ENCODE results near the gene CHRNG.

Gene CHRNG, protein sequence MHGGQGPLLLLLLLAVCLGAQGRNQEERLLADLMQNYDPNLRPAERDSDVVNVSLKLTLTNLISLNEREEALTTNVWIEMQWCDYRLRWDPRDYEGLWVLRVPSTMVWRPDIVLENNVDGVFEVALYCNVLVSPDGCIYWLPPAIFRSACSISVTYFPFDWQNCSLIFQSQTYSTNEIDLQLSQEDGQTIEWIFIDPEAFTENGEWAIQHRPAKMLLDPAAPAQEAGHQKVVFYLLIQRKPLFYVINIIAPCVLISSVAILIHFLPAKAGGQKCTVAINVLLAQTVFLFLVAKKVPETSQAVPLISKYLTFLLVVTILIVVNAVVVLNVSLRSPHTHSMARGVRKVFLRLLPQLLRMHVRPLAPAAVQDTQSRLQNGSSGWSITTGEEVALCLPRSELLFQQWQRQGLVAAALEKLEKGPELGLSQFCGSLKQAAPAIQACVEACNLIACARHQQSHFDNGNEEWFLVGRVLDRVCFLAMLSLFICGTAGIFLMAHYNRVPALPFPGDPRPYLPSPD

DNA sequence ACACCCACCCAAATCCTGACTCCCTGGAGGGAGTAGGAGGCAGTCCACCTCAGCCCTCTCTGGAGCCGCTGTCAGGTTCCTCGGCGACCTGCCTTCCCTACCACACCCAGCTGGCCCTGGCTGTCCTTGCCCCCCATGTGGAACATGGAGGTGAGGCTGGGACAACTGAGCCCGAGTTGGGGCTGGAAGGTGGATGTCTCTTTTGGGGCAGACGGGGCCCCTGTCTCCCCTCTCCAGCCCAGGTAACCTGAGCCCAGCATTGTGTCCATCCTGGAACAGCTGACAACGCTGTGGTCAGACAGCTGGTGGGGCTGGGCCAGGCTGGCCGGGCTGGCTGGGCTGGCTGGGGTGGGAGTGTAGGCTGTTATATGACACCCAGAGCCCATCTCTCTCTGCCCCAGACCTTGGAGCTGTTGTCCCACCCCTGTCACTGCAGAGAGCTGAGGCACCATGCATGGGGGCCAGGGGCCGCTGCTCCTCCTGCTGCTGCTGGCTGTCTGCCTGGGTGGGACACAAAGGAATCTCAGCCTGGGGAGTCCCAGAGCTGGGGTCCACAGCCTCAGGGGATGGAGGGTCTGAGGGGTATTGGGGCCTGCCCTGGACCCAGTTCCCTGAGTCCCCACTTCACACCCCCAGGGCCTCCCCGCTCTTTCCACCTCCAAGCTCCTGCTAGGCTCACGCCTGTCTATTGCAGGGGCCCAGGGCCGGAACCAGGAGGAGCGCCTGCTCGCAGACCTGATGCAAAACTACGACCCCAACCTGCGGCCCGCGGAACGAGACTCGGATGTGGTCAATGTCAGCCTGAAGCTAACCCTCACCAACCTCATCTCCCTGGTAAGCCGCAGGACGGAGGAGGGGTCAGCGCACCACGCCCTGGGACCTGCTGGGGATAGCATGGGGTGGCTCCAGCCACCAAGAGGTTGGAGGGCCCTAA lies at the start of gene CHRNG:
TSS of gene CHRNG (plus strand) at position 395 of the 934 bp plus-strand sequence. CDS start at position 451, 56 bp downstream.
- no peak for DNase-seq (ENCODE audit: low read depth in 1 of 2, low spot score in 1 of 2)

DNA sequence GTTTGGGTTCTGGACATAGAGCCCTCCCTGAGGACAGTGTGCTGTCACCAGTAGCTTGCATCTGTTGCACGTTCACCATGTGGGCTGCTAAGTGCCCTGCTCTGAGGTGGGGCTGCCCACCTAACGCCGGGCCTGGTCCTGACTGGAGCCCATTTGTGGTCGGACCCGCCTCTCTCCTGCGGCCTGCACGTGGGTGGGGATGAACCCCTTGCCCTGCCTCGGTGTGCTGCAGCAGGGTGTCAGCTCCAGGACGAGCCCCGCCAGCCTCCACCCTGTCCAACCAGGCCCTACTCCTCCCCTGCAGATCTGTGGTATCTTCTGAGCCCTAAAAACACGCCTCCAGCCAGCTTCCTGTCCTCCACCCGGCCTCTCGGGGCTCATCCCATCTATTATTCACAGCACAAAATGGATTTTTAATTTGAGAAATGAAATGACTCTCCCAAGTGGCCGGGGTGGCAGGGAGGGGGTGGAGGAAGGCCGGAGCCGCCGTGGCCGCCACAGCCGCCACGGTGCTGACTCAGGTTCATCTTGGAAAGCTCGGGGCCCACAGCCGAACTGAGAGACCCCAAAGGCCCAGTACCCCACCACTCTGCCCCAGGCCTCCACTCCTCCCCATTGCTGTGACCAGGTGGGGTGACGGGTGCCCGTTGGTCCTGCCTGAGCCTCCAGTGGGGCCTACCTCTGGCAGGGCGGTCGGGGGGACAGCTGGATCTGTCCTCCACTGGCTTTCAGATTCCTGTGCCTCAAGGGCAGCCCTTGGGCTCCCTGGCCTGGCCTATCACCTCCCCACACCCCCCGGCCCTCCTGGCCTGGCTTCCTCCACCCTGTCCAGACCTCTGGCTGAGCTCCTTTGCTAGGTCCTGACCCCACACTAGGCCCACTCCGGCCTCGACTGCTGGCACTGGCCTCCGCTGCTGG lies 49.0 kb upstream of the CHRNG start:
- no peak for DNase-seq (ENCODE audit: low read depth in 1 of 2, low spot score in 1 of 2)

DNA sequence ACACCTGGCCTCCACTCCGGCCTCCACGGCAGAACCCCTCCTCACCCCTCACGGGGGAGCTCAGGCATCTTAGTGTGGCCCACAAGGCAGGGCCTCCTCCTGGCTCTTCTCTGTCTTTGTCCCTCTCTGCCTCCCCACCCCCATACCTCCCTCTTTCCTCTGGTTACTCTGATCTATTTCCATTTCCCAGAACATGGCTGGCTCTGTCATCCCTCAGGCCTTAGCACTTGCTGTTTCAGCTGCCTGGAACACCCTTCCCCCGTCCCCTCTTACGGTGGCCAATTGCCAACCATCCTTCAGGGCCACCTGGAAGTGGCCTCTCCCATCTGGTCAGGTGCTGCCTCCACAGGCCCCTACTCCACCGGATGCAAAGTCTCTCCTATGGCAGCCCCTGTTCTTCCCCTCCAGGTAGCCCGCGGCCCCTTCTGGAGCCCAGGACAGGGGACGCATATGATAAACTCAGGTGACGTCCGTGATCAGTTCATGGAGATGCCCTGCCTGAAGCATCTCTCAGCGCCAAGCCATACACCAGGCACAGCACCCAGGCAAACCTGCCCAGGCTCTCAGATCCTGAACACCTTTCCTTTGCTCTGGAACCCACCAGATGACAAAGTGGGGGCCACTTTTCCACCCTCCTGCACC lies 48.2 kb upstream of the CHRNG start:
- DNase-seq (ENCODE audit: low read depth in 1 of 2, low spot score in 1 of 2): no peak

DNA sequence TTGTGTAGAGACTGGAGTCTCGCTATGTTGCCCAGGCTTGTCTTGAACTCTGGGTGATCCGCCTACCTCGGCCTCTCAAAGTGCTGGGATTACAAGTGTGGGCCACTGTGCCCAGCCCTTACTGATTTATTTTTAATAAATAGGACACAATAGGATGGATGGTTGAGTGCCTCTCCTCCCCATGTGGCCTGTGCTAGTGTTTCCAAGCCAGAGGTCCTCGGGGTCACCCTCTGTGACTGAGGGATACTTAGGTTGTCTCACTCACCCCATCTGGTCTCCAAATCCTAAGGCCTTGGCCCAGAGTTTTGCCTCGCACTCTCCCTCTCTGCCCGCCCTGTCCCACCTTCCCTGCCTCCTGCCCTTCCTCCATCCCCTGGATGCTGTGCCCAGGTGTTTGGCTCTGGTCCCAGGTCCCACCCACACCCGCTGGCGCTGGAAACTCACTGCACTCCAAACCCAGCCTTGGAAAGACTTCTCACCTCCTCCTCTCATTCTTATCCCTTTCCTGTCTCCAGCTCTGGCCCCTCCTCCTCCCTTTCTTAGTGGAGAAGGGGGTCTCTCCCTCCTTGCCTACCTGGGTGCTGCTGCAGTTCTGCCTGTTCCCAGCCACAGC lies 47.1 kb upstream of the CHRNG start:
- no peak for DNase-seq (ENCODE audit: low read depth in 1 of 2, low spot score in 1 of 2)

DNA sequence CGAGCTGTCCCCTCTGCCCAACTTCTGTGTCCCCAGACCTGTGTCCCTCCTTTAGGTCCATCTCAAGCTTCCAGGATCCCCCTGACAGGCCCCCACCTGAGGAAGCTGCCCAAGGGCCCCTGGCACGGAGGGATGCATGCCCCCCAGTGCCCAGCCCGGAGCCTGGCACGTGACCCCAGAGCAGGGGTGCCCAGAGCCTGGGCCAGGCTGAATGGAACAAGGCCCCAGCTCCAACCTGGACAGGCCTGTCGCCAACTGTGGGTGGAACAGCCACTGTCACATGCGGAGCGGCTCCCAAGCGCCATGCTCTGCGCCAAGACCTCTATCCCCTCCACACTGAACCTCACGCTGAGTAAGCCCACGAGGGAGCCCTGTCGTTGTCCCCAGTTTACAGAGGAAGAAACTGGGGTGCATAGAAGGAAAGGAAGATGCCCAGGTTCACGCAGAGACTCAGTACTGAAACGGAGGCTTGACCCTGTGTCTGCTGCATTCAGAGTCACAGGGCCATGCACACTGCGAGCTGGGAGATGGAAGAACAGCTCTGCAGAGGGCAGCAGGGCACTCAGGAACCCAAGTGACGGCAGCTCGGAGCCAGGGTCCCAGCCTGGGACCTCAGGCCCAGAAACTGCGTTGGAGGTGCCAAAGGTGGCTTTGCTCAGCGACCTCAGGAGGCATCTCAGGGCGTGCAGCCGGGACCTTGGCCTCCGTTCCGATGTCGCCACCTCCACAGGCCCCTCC lies 46.4 kb upstream of the CHRNG start:
- no peak for DNase-seq (ENCODE audit: low read depth in 1 of 2, low spot score in 1 of 2)

DNA sequence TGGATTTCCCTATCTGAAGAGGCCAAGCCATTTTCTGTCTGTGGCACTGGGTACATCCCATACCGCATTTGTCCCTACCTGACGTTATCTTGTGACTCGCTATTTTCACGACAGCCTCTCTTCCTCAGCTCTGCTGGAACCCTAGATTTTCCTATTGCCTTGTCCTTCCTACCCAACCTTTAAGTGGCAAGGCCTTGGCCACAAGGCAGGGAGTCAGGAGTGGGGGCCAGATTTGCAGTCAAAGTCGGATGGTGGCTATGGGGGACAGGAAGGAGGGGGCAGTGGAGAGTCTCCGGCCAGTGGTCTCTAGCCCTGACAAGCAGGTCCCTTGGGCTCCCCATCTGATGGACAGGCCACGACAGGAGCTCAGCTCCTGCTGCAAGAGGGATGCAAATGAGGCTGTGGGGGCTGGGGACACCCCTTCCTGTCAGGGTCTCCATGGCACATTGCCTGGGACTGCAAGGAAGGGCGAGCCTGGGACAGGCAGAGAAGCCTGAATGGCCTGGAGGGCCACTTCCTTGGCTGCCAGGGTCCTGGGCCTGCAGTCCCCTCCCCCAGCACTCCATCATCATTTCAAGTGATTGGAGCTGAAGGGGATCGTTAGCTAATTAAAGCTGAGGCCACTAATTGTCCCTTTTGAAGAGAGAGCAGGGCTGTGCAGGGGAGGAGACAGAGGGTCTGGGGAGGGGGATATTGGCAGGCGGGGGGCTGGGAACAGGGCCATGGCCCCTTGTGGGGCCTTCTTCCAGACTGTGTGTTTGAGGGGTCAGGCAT lies 45.6 kb upstream of the CHRNG start:
- no peak for DNase-seq (ENCODE audit: low read depth in 1 of 2, low spot score in 1 of 2)

DNA sequence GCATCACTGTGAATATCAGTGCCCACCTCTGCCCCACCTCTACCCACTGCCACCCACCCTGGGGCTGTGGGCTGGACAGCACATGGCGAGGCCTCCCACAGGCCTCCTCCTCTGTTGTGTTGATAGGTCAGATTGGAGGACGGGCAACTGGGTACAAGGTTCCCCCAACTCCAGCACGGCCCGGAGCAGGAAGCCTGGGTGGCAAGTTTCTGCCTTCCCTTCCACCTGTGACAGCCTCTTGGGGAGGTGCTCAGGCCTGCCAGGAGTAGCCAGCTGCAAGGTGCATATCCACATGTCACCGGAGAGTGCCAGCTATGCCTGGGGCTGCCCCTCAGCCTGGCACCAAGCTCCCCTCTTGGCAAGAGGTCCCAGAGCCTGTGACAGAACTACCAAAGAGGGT lies 45.0 kb upstream of the CHRNG start:
- DNase-seq (ENCODE audit: low read depth in 1 of 2, low spot score in 1 of 2): no peak

DNA sequence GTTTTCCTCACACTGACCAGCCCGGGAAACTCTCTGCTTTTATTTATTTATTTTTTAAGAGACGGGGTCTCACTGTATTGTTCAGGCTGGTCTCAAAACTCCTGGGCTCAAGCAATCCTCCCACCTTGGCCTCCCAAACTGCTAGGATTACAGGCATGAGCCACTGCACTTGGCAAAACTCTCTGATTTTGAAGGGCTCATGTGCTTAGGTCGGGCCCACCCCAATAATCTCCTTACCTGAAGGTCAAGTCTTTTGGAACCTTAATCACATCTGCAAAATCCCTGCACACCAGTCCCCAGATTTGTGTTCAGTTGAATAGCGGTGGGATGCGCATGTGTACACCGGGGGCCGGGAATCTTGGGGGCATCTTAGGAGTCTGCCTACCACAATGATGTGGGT lies 44.2 kb upstream of the CHRNG start:
- no peak for DNase-seq (ENCODE audit: low read depth in 1 of 2, low spot score in 1 of 2)

DNA sequence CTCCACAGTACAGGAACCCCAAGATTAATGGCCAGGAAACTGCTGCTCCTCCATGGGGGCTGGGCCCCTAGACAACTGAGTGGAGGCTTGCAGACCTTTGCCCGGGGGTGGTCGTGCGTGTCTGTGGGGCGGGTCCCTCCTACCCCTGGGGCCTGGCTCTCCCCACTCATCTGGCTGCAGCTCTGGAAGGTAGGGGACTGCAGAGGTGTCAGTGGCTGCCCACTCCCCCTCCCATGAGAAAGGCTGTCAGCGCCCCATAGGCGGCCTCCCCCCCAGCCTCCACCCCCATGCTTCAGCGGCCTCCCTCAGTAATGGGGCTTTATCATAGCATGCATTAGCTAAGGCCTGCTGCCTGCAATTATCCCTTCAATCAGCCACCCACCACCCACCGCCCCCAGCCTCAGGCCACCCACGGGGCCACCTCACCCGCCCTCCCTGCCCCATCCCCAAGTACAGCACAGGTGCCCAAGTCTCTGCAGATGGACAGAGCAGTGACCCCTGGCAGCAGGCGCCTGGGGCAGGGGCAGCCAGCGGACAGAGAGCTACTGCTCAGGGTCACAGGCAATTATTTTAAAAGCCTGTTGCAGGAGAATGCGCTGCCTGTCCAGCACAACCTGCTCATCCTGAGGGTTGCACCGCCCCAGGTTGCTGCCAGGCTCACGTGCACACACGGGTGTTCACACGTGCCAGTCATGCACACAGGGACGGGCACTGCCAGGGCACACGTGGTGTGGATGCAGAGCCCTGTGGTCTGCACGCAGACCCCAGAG lies 42.8 kb upstream of the CHRNG start:
- DNase-seq (ENCODE audit: low read depth in 1 of 2, low spot score in 1 of 2): no peak

DNA sequence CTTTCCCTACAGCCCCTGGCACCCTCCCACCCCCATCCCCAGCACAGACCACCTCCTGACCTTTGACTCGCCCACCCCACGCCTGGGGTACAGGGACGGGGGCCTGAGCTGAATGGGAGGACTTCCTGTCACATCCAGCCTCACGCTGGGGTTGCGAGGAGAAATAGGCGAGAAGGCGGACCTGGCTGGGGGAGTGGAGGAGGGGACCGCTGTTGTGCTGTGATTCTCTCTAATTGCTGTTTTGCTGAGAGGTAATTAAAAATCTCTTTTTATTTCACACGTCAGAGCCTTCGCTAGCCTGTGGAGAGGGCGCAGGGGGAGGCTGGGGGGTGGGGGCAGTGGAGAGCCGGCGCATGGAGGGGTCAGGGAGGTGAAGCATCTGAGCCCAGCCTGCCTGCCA lies 42.1 kb upstream of the CHRNG start:
- DNase-seq (ENCODE audit: low read depth in 1 of 2, low spot score in 1 of 2): no peak

DNA sequence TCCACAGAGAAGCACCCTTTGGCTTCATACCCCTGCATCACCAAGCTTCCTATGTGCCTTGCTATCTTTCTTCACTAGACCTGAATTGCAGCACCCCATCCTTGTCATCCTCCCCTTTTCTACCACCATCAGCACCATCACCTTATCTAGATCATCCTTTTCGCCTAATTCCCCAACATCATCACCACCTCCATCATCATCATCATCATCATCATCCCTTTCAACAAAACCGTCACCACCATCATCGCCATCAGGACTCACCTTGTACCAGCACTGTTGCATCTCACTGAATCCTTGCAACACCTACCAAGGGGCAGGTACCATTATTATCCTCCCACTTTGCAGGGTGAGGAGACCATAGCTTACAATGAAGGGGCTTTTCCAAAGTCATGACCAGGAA lies 41.0 kb upstream of the CHRNG start:
- no peak for DNase-seq (ENCODE audit: low read depth in 1 of 2, low spot score in 1 of 2)

DNA sequence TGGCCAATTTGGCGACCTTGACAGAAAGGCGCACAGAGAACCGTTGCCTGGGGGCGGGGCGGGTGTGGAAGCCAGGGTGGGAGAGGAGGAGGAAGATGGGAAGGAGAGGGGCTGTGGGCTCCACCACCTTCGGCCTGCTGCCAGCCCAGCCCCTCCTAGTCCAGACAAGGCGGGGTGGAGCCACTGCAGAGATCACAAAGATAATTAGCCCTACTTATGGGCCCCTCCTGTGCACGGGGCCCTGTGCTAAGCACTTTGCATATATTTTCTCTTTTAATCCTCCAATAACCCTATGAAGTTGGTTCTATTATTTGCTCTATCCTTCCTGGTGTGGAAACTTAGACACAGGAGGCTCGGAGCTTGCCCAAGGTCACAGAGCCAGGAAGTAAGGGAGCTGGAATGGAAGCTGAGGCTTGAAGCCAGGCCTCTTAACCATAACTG lies 38.1 kb upstream of the CHRNG start:
- no peak for DNase-seq (ENCODE audit: low read depth in 1 of 2, low spot score in 1 of 2)

DNA sequence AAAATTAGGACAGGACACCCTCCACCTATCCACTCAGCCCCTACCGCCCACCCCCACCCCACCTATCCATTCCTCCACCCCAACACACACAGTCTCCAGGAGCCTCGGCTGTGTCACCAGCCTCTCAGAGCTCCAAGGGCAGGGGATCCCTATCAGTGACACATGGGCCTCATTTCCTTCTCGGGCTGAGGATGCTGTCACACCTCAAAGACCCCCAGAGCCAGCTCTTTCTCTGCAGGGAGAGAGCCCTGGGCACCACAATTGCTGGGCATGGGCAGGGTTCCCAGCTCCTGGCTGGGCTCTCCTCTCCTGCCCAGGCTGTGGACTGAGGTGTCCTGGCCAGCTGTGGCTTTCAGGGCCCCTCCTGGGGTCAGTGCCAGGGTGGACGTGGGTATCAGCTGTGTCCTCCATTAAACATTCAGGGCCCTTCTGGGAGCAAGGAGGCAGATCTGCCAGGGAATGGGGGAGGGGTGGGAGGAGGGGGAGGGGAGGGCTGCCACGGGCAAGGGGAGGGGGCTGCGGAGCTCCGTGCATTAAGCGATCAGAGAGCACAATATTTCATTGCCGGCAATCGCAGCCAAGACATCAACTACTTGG lies 37.6 kb upstream of the CHRNG start:
- no peak for DNase-seq (ENCODE audit: low read depth in 1 of 2, low spot score in 1 of 2)

DNA sequence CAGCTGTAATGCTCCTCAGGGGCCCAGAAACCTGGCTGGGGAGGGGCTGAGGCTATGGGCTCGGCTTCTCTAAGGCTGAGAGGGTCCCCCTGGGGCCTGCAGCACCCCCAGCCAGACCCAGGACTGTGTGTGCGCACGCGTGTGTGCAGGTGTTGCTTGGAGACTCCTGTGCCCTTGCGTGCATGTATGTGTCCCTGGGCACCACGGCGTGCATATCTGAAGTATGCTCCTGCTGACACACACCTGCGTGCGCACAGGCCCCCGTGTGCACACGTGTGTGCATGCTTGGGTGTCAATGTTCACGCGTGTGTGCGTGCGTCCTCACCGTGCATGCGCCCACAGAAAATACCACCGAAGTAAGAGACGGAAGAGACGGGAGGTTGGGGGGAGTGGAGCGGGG lies 37.0 kb upstream of the CHRNG start:
- DNase-seq (ENCODE audit: low read depth in 1 of 2, low spot score in 1 of 2): no peak

DNA sequence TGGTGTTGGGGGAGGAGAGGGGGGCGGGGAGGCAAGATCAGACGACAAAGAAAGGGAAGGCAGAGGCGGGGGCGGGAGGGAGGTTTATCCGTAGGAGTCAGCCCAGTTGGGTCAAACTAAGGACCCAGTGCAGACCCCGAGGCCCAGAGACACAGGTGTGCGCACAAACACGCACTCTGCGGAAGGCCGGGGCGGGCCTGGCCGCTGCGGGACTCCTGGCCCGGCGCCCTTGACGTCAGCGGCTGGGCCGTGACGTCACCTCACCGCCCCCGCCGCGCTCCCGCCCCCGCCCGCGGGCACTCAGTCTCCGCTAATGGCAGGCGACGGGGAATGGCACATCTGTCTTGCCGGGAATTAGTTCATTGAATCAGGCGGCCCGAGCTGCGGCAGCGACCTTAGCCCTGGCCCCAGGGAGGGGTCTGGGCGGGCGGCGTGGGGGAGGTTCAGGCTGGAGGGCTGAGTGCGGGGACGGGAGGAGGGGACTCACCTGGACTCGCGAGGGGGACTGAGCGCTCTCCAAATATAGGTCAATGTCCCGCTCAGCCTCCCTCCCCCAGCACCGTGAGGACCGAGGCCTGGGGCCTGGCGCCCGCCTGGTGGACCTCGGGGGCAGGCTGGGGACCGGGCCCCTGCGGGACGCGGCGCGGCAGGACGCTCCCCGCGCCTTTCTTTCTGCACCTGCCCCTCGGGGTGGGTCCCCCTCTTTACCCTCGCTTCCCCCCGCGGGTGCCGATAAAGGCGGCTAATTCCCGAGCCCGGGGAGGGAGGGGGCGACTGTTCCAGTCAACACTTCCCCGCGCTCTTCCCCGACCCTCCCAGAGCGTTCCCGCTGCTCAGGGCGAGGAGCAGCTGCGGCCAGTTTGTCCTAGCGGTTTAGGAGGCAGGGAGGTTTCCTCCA lies 36.3 kb upstream of the CHRNG start:
- DNase-seq (ENCODE audit: low read depth in 1 of 2, low spot score in 1 of 2): peak in 1 of 2 donors; percentile 4

DNA sequence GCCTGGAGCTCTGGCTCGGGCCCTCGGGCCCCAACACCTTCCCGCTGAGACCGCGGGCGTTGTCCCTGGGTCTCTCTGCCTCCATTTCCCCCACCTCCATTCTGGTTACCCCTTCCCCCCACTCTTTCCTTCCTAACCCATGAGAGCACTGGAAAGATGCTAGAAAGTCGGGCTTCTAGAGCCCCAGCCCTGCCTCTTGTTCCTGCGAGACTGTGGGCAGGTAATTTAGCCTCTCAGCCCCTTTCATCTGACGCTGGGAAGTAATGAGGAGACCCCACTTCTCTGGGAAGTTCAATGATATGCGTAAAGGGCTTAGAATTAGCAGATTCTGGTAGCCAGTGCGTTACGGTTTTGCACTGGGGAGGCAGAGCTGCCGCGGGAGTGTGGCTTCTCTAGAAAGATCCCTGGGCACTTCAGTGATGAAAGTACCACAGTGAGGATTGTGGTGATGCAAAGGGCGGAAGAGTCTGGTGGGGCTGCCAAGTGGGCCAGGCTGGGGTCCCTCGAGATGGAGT lies 35.6 kb upstream of the CHRNG start:
- no peak for DNase-seq (ENCODE audit: low read depth in 1 of 2, low spot score in 1 of 2)

Measured in activated T-helper 1 cell treated with anti-CD3 and anti-CD28 coated beads, Interleukin-2, amount 50 U/mL, for 16 hours (primary cell).